GM19438 (cell line): Measurements from ENCODE around the gene PHETA2.
A peak's percentile ranks its signal among the peaks of the same experiment; 100 is the strongest.
"Not testable (repeated sequence)": the region's sequence is repeated elsewhere in the genome, so short reads cannot be mapped to it uniquely, and the experiment has no call there.

Experiments
- ATAC-seq: cut with Tn5 transposase; IDR thresholded peaks from one replicate; pipeline ENCODE4 v1.9.1; 2021; ENCODE audit warnings: low read depth; ENCODE audit not compliant: unreplicated experiment

PHETA2 gene

DNA sequence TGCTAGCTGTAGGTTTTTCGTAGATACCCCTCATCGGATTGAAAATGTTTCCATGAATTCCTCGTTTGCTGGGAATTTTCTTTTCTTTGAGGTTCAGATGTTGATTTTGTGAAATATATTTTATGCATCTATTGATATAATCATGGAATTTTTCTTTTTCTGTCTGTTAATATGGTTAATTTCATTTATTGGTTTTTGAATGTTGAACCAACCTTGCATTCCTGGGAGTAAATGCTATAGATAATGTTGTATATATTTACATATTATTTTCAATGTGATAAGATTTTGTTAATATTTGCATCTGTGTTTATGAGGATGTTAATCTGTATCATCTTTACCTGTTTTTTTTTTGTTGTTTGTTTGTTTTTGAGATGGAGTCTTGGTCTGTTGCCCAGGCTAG is 27.2 kb downstream of the PHETA2 start:
- no peak for ATAC-seq

DNA sequence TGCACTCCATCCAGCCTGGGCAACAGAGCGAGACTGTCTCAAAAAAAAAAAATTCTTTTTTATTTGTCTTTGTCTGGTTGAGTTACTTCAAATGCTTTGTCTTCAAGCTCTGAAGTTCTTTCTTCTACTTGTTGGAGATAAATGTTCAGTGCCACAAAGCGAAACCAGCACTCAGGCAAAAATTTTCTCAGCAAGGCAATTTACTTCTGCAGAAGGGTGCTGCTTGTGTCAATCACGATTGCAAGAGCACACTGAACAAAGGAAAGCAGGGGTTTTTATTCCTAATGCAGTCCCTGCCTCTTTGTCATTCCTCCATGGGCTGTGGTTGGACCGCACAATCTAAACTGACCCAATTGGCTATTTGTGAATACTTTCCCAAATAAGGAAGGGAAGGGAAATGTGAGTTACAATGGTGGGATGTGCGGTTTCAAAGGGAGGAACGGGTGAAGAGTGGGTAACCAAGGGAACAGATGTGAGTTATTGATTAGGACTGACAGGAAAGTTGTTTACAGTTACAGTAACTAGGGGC is 30.3 kb downstream of the PHETA2 start:
- not testable (repeated sequence) for ATAC-seq

DNA sequence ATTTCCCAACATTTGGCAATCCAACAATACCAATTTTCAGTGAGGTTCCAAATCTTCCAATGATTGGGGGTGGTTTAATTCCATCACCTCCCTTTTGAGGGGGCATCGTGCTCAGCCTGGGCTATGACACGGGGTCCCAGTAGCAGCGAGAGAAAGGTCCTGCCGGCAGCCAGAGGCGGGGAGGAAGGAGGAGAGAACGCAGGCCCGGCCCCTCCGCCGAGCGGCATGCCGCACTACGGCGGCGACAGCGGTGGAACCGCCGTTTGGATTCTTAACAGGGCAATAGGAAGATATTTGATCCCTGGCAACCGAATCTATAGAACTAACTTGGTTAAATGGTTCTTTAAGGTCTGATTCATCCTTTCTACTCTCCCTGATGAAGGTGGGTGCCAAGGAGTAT is 34.8 kb downstream of the PHETA2 start:
- no peak for ATAC-seq

DNA sequence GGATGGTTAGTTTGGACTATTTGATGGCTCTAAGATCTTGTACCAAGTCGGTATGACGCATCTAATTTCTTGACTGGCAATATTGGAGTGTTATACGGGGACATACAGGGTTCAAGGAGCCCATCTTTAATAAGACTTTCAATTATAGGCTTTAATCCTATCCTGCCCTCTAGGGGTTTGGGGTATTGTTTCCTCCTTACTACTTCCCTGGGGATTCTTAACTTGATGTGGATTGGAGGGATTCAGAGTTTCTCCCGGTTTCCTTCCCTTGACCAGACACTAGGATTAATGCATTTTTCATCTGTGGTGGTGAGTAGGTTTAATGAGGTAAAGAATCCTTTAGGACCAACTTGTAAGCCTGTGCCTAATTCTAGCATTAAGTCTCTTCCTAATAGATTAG is 37.8 kb downstream of the PHETA2 start:
- ATAC-seq, result no peak

DNA sequence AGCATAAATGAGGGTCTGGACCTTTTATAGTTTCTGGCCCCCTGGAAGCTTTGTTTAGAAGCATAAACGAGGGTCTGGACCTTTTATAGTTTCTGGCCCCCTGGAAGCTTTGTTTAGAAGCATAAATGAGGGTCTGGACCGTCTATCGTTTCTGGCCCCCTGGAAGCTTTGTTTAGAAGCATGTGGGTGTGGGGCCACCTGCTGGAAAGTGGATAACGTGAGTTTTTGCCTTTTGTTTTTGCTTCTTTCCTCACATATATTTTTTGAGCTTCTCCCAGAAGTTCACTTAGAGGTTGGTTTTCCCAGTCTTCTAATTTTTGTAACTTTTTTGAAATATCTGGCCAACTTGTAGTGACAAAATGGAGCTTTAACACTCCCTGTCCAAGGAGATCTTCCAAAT is 38.7 kb downstream of the PHETA2 start:
- ATAC-seq, result not testable (repeated sequence)

DNA sequence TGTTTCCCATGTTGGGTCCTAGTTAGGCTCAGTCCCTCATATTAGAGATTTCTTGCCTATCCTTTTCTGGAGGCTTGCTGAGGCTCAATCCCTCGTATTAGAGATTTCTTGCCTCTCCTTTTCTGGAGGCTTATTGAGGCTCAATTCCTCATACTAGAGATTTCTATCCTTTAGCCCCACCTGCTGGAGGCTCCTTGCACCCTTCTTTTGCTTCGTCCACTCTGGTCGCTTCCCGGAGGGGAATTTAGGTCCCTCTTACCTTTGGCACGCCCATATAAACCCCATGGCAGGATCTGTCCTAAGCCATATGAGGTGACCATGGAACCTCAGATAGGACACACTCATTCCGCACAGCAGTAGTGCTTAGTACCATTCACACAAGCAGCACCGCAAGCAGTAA is 40.7 kb downstream of the PHETA2 start:
- no peak for ATAC-seq

DNA sequence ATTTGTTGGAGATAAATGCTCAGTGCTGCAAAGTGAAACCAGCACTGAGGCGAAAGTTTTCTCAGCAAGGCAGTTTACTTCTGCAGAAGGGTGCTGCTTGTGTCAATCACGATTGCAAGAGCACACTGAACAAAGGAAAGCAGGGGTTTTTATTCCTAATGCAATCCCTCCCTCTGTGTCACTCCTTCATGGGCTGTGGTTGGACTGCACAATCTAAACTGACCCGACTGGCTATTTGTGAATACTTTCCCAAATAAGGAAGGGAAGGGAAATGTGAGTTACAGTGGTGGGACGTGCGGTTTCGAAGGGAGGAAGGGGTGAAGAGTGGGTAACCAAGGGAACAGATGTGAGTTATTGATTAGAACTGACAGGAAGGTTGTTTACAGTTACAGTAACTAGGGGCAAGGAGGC is 41.4 kb downstream of the PHETA2 start:
- ATAC-seq, result not testable (repeated sequence)

DNA sequence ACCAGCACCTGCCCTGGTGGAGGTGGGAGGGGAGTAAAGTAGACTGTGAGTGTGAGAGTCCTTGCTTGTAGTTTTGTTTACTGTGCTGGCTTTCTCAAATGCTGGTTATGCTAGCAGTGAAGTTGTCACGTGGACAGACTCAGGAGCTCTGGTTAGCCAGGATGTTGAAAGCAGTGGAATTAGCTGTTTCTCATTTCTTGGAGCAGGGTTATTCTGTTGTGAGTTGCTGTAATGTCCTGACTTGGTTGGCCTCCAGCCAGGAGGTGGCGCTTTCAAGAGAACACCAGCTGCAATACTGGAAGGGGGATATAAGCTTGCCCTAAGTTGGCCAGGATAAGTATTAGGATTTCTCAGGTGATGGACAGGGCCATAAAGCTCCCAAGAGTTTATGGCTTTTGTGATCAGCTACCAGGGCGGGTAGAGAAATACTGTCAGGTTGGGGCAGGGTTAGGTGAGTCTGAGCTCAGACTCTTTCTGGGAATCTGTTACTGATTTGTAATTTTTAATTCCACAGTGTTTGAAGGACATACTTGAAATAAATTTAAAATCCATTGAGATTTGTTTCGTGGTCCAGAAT is 42.9 kb downstream of the PHETA2 start:
- ATAC-seq, result no peak

DNA sequence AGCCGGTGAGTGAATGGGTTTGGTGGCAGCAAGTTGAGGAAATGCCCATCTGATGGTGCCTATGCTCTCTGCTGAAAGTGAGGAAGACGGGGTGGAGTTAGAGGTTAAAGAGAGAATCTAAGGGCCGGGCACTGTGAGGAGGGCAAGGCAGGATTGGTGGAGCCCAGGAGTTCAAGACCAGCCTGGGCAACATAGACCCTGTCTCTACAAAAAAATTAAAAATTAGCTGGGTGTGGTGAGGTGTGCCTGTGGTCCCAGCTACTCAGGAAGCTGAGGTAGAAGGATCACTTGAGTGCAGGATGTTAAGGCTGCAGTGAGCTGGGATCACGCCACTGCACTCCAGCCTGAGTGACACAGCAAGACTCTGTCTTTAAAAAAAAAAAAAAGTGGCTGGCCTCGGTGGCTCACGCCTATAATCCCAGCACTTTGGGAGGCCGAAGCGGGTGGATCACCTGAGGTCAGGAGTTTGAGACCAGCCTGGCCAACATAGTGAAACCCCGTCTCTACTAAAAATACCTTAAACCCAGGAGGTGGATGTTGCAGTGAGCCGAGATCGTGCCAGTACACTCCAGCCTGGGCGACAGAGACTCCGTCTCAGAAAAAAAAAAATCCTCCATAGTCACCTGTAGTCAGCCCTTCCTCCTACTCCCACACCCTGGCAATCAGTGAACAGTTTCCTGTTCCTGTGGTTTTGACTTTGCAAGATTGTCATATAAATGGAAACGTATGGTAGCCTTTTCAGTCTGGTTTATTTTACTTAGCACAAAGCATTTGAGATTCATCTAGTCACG is 46.4 kb downstream of the PHETA2 start:
- ATAC-seq, result peak; percentile 51

DNA sequence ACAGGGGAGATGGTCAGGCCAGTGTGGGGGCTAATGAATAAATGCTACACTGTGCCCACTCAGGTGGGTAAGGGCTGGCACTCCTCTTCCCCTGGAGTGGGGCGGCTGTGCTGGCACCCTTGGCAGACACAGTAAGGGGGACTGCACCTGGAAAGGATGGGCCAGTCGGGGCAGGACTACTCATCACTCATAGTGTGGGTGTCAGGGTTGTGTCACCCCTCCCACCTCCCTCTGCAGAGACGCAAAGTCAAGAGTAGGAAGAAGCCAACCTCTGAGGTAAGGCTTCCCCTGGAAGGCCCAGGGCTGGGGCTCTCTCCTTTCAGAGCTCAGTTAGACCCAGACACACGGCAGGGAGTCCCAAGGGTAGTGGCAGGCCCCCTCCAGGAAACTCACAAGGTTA is 49.5 kb downstream of the PHETA2 start:
- not testable (repeated sequence) for ATAC-seq

DNA sequence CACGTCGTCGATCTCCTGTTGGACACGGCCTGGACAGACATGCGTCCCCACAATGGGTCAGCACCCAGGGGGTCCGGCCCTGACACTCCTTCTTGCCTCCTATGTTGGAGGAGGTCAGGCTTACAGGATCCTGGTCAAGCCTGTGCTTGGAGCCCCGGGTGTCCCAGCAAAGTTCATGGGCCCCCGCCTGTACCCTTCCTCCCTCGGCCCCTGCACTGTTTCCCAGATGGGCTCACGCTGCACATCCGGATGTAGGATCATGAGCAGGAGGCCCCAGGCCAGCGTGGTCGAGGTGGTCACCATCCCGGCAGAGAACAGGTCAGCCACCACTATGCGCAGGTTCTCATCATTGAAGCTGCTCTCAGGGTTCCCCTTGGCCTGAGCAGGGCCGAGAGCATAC is 53.6 kb downstream of the PHETA2 start:
- ATAC-seq, result no peak

DNA sequence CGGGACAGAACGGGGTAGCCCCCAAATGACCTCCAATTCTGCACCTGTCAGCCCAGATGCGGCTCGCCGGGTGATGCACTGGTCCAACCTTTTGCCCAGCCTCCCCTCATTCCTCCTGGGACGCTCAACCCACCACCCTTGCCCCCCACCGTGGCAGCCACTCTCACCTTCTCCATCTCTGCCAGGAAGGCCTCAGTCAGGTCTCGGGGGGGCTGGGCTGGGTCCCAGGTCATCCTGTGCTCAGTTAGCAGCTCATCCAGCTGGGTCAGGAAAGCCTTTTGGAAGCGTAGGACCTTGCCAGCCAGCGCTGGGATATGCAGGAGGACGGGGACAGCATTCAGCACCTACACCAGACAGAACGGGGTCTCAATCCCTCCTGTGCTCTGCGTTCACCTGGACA is 54.0 kb downstream of the PHETA2 start:
- ATAC-seq, result not testable (repeated sequence)
